GM12878 (cell line): ENCODE results near the gene COL19A1. TPM values are rescaled to one million over a fixed set of nuclear protein-coding genes. Genes with fewer than 3 reads are reported as not detected.

ENCODE experiments used
- ATAC-seq: fragments of 200-7000 bp; cut with Tn5 transposase; 3 replicates; pipeline ENCODE4 v1.9.1; 2020; ENCODE audit warnings: mild to moderate bottlenecking, moderate library complexity
- BruUV-seq: library from RNA; stranded (reverse); fragments of 400-500 nt; replicated peaks from 2 replicates; lab custom pipeline; 2021; lab: Mats Ljungman, UMichigan
- CTCF ChIA-PET: fragments of 300-600 bp; sonication (Branson Sonifier 250); formaldehyde crosslinking; extraction: SDS; loops from one replicate; lab custom pipeline; 2021; ENCODE audit warnings: inconsistent platforms; lab: Yijun Ruan, JAX
- POLR2A ChIA-PET: fragments of 350-600 bp; formaldehyde crosslinking; extraction: SDS; loops from one replicate; lab custom pipeline; 2021; ENCODE audit warnings: inconsistent platforms; lab: Charles Lee
- RAD21 ChIA-PET: fragments of 300-600 bp; sonication (Branson Sonifier 250); formaldehyde crosslinking; loops from one replicate; lab custom pipeline; 2023; ENCODE audit warnings: antibody characterized with exemption; ENCODE audit not compliant: unreplicated experiment; lab: Charles Lee
- SMC1A ChIA-PET: fragments of 300-600 bp; sonication (Branson Sonifier 250); formaldehyde crosslinking; loops from one replicate; lab custom pipeline; 2023; ENCODE audit not compliant: unreplicated experiment, uncharacterized antibody; lab: Charles Lee
- DNase-seq: peaks from one replicate; pipeline ENCODE4 v3.0.0-alpha.2; 2011; ENCODE audit warnings: low read depth, low spot score
- FAIRE-seq: peaks from 3 replicates; lab custom pipeline; 2011; peaks lifted over from hg19 to GRCh38; lab: Jason Lieb, UNC
- H2AFZ ChIP-seq: 2 replicates; pipeline ENCODE4 v1.6.0; 2011; ENCODE audit warnings: low read depth, low read length, control low read depth; ENCODE audit not compliant: control insufficient read depth
- H3K27ac ChIP-seq: 2 replicates; pipeline ENCODE4 v1.5.1; 2011; ENCODE audit warnings: control low read depth; ENCODE audit not compliant: control insufficient read depth, insufficient read depth
- H3K27me3 ChIP-seq, 2 experiments: replicated peaks in 1 of 2; 2 replicates each; pipeline versions ENCODE4 v1.6.0 to v1.6.1; 2011; ENCODE audit warnings: low read length in 1 of 2; ENCODE audit not compliant: control insufficient read depth in 2 of 2, insufficient read depth in 2 of 2
- H3K36me3 ChIP-seq, 2 experiments: 2 replicates each; pipeline ENCODE4 v1.5.1; 2011; ENCODE audit warnings: low read length in 1 of 2; ENCODE audit not compliant: control insufficient read depth in 2 of 2, insufficient read depth in 2 of 2
- H3K4me1 ChIP-seq: 2 replicates; pipeline ENCODE4 v1.6.1; 2011; ENCODE audit warnings: mild to moderate bottlenecking, low read length, moderate library complexity, mixed read lengths; ENCODE audit not compliant: control insufficient read depth, insufficient read depth
- H3K4me2 ChIP-seq: 2 replicates; pipeline ENCODE4 v1.6.0; 2011; ENCODE audit warnings: control low read depth; ENCODE audit not compliant: control insufficient read depth, insufficient read depth
- H3K4me3 ChIP-seq: fragments of 200-600 bp; sonication (generic); 2 replicates; pipeline ENCODE4 v1.5.1; 2016
- H3K79me2 ChIP-seq: 2 replicates; pipeline ENCODE4 v1.6.0; 2011; ENCODE audit warnings: low read length; ENCODE audit not compliant: control insufficient read depth, insufficient read depth
- H3K9ac ChIP-seq: 2 replicates; pipeline ENCODE4 v1.8.0; 2011; ENCODE audit warnings: low read length, control low read depth, mixed read lengths; ENCODE audit not compliant: control insufficient read depth, insufficient read depth
- H3K9me3 ChIP-seq: replicated peaks from 3 replicates; pipeline ENCODE4 v1.5.1; 2011; ENCODE audit warnings: mild to moderate bottlenecking, low read length; ENCODE audit not compliant: control insufficient read depth, insufficient read depth
- H4K20me1 ChIP-seq: 2 replicates; pipeline ENCODE4 v1.6.0; 2011; ENCODE audit not compliant: control insufficient read depth, insufficient read depth
- BCL3 ChIP-seq: IDR thresholded peaks from 2 replicates; pipeline ENCODE4 v1.6.1; 2011; ENCODE audit warnings: borderline replicate concordance, low read depth, mild to moderate bottlenecking, moderate library complexity, low read length; ENCODE audit not compliant: insufficient read depth, poor library complexity, severe bottlenecking
- JUNB ChIP-seq: IDR thresholded peaks from 2 replicates; pipeline ENCODE4 v1.6.1; 2016; ENCODE audit warnings: antibody characterized with exemption, mild to moderate bottlenecking
- NFIC ChIP-seq: IDR thresholded peaks from 2 replicates; pipeline ENCODE4 v1.6.1; 2012; ENCODE audit warnings: low read depth, mild to moderate bottlenecking, inconsistent platforms, low read length, moderate library complexity
- RUNX3 ChIP-seq: IDR thresholded peaks from 2 replicates; pipeline ENCODE4 v1.6.1; 2012; ENCODE audit warnings: low read length, inconsistent platforms
- STAT1 ChIP-seq: fragments of 450-650 bp; conservative IDR thresholded peaks from 2 replicates; pipeline ENCODE4 v1.6.1; 2014; ENCODE audit warnings: antibody characterized with exemption, mild to moderate bottlenecking
- ZNF384 ChIP-seq: IDR thresholded peaks from 2 replicates; pipeline ENCODE4 v1.6.1; 2012; ENCODE audit warnings: low read depth, mild to moderate bottlenecking, low read length, improper control_type of control experiment, borderline replicate concordance
- WGBS: methylation state at CpG from one replicate; pipeline ENCODE4 v1.1.6; 2016; ENCODE audit warnings: low lambda C conversion rate; ENCODE audit not compliant: insufficient replicate concordance, insufficient coverage; ENCODE audit errors: missing lambda C conversion rate; 5-methylcytosine and 5-hydroxymethylcytosine counted together
- in situ Hi-C: fragments of 300-500 bp; cut with MboI; formaldehyde crosslinking; loops from 9 replicates; pipeline ENCODE4 v1.14.3; 2018; ENCODE audit warnings: mixed read lengths
- intact Hi-C: fragments of 100-400 bp; cut with micrococcal nuclease; formaldehyde crosslinking; loops from one replicate; pipeline ENCODE4 v1.14.2; 2022; ENCODE audit not compliant: unreplicated experiment
- polyA plus RNA-seq, 11 experiments: library from polyadenylated mRNA; depleted of rRNA in 4 of 11; unstranded in 6 of 11; stranded (reverse) in 5 of 11; fragments of >200 nt; fragmentation: Nextera tagmentation in 4 of 11; fragmentation: Illumina TruSeq in 1 of 11; extraction: Ambion mirVana in 4 of 11; extraction: Trizol in 1 of 11; gene quantifications; 1 replicate in 1 of 11; 2 replicates in 10 of 11; pipeline versions ENCODE4 v1.2.1 to v1.2.3, GENCODE V29; 2011 to 2016; ENCODE audit warnings: inconsistent platforms in 2 of 11, missing spikeins in 2 of 11, low read depth in 1 of 11
- total RNA-seq, 4 experiments: library from RNA; depleted of rRNA in 3 of 4; stranded (reverse); fragments of >200 nt in 3 of 4; fragmentation: Illumina TruSeq in 1 of 4; extraction: Trizol in 1 of 4; gene quantifications; 2 replicates each; pipeline versions ENCODE4 v1.2.1 to v1.2.3, GENCODE V29; 2013 to 2021

The COL19A1 gene
- total and polyA plus RNA-seq, 10 of the 15 experiments (the other 5 are each of a cell fraction or from before 2014, with no cell fraction given): 1.1 to 13.5 (median 4.1) TPM

GRCh38 chr6:70180183-70180900, 314.0 kb downstream of the COL19A1 start:
- CTCF ChIA-PET: no interaction called here
- SMC1A ChIA-PET: no interaction called here
- no peak for DNase-seq
- no peak overlapping the region for H2AFZ ChIP-seq
- POLR2A ChIA-PET: no interaction called here
- H3K9ac ChIP-seq: no peak overlapping the region
- no peak for ATAC-seq
- H3K9me3 ChIP-seq: no peaks in the 10 kb centered on the region
- in situ Hi-C loops: no loop called here
- no peak overlapping the region for H3K4me2 ChIP-seq
- RAD21 ChIA-PET: no interaction called here
- WGBS: 49% methylated on average over 2 of the region's 2 CpGs
- H3K4me1 ChIP-seq: no peaks in the 10 kb centered on the region
- no peak for FAIRE-seq
- no TSS peak for BruUV-seq
- H3K27me3 ChIP-seq: no peaks in the 10 kb centered on the region
- intact Hi-C loops: no loop called here
- TF ChIP-seq STAT1: no peak
- H3K36me3 ChIP-seq: peaks cover 0 to 2% of the 10 kb centered on the region in 2 experiments; a peak in 2 of 4 replicates
- no peak overlapping the region; the same call in 1 of the 2 replicates for H3K27ac ChIP-seq
- H3K4me3 ChIP-seq: no peak overlapping the region
- no peaks in the 10 kb centered on the region for H4K20me1 ChIP-seq
- no peaks in the 10 kb centered on the region for H3K79me2 ChIP-seq

- H2AFZ ChIP-seq: no peak overlapping the region
- intact Hi-C loops (no loop called here), in situ Hi-C loops (no loop called here)
- 0% methylated on average over 1 of the region's 1 CpG for WGBS
- ChIA-PET POLR2A (no interaction called here), CTCF (no interaction called here), RAD21 (no interaction called here), SMC1A (no interaction called here)
- H4K20me1 ChIP-seq: no peaks in the 10 kb centered on the region
- no peak overlapping the region for H3K9ac ChIP-seq
- no peak overlapping the region for H3K4me2 ChIP-seq
- H3K79me2 ChIP-seq: no peaks in the 10 kb centered on the region
- H3K4me3 ChIP-seq: no peak overlapping the region
- no peaks in the 10 kb centered on the region for H3K4me1 ChIP-seq
- peak; percentile 35 for TF ChIP-seq RUNX3
- 0 out of 2 replicates have a peak, but pooled peaks have one; percentile 31 for TF ChIP-seq NFIC
- peak; percentile 67 for TF ChIP-seq BCL3
- no peak for TF ChIP-seq ZNF384
- peak; percentile 33; the same call in 1 of the 2 replicates for TF ChIP-seq JUNB
- BruUV-seq: no TSS peak
- no peak for FAIRE-seq
- DNase-seq: no peak
- no peak overlapping the region for H3K27ac ChIP-seq
- ATAC-seq: peak; percentile 55
- no peaks in the 10 kb centered on the region for H3K27me3 ChIP-seq
- H3K9me3 ChIP-seq: no peaks in the 10 kb centered on the region
- peaks cover 0 to 2% of the 10 kb centered on the region in 2 experiments; a peak in 2 of 4 replicates for H3K36me3 ChIP-seq
Measured at GRCh38 chr6:70180901-70181599, 314.7 kb downstream of the COL19A1 start.
